Measurements from ENCODE around the gene IL1RAPL2.

The IL1RAPL2 gene

GRCh38 chrX:105697984-105698781, 1132.2 kb downstream of the IL1RAPL2 start:
- Histone ChIP-seq H3K27ac (no peak overlapping the region), H3K4me3 (no peak overlapping the region)
- DNase-seq (ENCODE audit: low spot score) = no peak
- no peak for TF ChIP-seq CTCF (IDR thresholded peaks at IDR 0.05)

- no peak overlapping the region for H3K27ac ChIP-seq
- DNase-seq (ENCODE audit: low spot score) = no peak
- no peak overlapping the region for H3K4me3 ChIP-seq
- no peak for TF ChIP-seq CTCF (IDR thresholded peaks at IDR 0.05)
These were observed 1134.3 kb downstream of the IL1RAPL2 start for GRCh38 chrX:105700331-105700730.

GRCh38 chrX:105701310-105702052, 1135.5 kb downstream of the IL1RAPL2 start:
- Histone ChIP-seq H3K27ac (no peak overlapping the region), H3K4me3 (no peak overlapping the region)
- no peak for DNase-seq (ENCODE audit: low spot score)
- TF ChIP-seq CTCF (IDR thresholded peaks at IDR 0.05) = no peak

GRCh38 chrX:105703876-105704275, 1137.9 kb downstream of the IL1RAPL2 start:
- Histone ChIP-seq H3K4me3 (no peak overlapping the region), H3K27ac (no peak overlapping the region)
- TF ChIP-seq CTCF (IDR thresholded peaks at IDR 0.05) = no peak
- no peak for DNase-seq (ENCODE audit: low spot score)

- no peak overlapping the region for H3K27ac ChIP-seq
- no peak for DNase-seq (ENCODE audit: low spot score)
- H3K4me3 ChIP-seq = no peak overlapping the region
- TF ChIP-seq CTCF (IDR thresholded peaks at IDR 0.05) = no peak
These were observed 1140.0 kb downstream of the IL1RAPL2 start for GRCh38 chrX:105706041-105706440.

GRCh38 chrX:105711805-105712204, 1145.8 kb downstream of the IL1RAPL2 start:
- H3K27ac ChIP-seq = no peak overlapping the region
- no peak for TF ChIP-seq CTCF (IDR thresholded peaks at IDR 0.05)
- no peak for DNase-seq (ENCODE audit: low spot score)

More at GRCh38 chrX:105711805-105712204, 1145.8 kb downstream of the IL1RAPL2 start:
- no peak overlapping the region for H3K4me3 ChIP-seq

All from coronary artery (tissue), 2 donors.